GM19452 (cell line): ENCODE data around the gene SPRR2A.
"Not testable (repeated sequence)": the region's sequence is repeated elsewhere in the genome, so short reads cannot be mapped to it uniquely, and the experiment has no call there.

Experiments
- ATAC-seq: cut with Tn5 transposase; IDR thresholded peaks from one replicate; pipeline ENCODE4 v1.9.1; 2021; ENCODE audit not compliant: unreplicated experiment

The SPRR2A gene

DNA sequence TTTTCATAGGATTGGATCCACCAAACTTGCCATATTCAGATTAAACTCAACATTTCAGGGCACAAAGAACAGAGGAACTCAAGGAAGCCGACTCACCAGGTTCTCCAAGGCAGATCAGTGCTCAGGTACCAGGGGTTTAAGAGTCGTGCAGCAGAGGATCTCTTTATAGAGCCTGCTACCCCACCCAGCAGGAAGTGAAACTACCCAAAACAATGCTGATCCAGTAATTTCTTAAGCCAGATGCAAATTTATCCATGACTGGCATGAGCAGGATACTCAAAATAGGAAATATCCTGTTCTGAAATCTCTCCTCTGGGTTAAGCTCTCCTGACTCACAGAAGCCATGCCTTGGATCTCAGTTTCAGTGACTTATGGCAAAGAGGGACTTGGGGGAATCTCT lies at the start of gene SPRR2A:
Gene SPRR2A, minus strand, starts transcription at position 138 of the 400 bp plus-strand sequence. CDS start 777 bp downstream, outside the sequence.
- no peak for ATAC-seq

DNA sequence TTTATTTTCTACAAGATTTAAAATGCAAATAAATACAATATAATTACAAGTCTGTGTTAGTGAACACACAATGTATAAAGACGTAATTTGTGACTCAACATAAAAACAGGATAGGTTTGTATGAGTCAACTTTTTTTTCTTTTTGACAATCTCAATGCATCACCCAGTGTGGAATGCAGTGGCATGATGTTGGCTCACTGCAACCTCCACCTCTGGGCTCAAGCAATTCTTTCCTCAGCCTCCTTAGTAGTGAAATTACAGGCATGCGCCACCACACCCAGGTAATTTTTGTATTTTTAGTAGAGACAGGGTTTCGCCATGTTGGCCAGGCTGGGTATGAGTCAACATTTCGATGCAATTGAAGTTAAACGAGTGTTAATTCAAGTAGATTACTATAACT lies 42.9 kb upstream of the SPRR2A start:
- no peak for ATAC-seq

GRCh38 chr1:153099461-153100045 lies 42.2 kb upstream of the SPRR2A start:
- no peak for ATAC-seq

GRCh38 chr1:153095764-153096163 lies 38.5 kb upstream of the SPRR2A start:
- no peak for ATAC-seq

- ATAC-seq = no peak
Measured at GRCh38 chr1:153094426-153094825, 37.1 kb upstream of the SPRR2A start, which contains the start of gene SPRR2E. Gene SPRR2E (minus strand): TSS chr1:153094526. CDS start chr1:153093751, 775 bp downstream.

GRCh38 chr1:153087652-153088051 lies 30.3 kb upstream of the SPRR2A start:
- no peak for ATAC-seq

DNA sequence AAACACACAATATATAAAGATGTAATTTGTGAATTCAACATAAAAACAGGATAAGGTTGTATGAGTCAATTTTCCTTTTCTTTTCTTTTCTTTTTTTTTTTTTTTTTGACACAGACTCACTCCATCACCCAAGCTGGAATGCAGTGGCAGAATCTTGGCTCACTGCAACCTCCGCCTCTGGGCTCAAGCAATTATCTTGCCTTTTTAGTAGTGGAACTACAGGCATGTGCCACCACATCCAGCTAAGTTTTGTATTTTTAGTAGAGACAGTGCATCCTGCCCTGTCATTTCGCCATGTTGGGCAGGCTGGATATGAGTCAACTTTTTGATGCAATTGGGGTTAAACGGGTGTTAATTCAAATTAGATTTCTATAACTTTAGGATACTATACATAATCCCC lies 24.4 kb upstream of the SPRR2A start:
- ATAC-seq = no peak

DNA sequence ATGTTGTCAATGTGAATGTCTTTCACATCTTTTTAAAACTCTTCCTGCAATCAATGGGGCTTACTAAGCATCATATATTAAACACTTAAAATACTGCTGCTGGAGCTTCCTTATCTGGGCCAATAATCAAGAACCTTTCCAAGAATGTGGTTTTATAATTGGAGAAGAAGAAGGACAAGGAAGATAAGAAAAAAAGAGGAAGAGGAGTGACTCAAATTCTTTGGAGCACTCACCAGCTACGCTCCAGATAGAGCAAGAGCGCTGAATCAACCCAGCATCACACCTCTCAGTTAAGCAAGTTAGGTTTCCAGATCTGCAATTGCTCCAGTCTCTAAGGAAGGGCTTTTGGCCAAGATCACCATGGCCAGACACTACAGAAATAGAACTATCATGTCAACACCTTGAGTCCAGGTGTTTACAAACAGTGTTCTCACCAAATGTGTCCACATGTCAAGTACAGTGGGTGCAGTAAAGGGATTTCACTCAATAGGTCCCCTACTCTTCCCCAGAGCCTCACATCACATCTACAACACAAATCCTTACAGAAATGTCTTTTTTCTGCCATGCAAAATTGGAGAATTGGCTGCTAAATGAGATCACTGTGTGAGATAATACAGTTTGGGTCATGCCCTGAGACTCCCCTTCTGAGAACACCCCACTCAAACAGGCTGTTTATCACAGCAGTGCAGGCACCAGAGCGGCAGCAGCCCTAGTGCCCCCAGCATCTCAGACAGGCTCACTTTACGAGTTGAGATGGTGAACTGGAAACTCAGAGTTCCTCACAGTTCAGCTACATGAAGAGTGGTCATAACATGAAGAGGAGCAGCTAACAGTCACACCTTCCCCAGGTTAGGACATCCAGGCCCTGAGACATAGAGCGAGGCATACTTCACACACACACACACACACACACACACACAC lies 15.8 kb upstream of the SPRR2A start:
- ATAC-seq = no peak

DNA sequence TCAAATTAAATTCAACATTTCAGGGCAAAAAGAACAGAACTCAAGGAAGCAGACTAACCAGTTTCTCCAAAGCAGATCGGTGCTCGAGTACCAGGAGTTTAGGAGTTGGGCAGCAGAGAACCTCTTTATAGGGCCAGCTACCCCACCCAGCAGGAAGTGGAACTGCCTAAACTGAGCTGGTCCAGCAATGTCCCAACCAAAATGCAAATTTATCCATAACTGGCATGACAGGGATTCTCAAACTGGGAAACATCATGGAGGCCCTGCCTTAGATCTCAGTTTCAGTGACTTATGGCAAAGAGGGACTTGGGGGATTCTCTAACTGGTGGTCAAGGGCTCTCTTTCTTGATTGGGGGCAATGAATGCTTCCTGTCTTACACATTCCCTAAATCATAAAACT lies 14.2 kb upstream of the SPRR2A start, which contains the start of gene SPRR2B:
Gene SPRR2B, minus strand, starts transcription at position 101 of the 400 bp plus-strand sequence. CDS start 772 bp downstream, outside the sequence.
- ATAC-seq = no peak

DNA sequence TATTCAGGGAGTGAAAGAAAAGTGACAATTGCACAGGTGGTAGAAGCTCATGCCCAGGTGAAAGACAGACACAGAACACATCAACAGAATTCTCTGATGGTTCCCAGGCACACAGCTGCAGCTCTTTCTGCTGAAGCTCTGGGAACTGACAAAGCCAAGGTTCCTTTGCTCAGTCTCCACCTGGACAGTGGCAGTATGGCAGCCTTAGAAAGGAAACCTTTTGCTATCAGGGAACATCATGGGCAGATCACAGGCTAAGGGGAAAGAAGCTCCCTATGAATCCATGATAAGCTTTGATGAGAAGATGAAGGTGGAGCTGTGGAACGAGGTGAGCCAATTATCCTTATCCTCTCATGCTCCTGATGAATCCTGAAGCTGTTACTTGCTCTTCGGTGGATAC lies 12.9 kb upstream of the SPRR2A start:
- no peak for ATAC-seq

GRCh38 chr1:153058826-153059784 lies 1.8 kb upstream of the SPRR2A start:
- ATAC-seq = no peak

- no peak for ATAC-seq
Measured at GRCh38 chr1:153058154-153058553, 842 bp upstream of the SPRR2A start.

- not testable (repeated sequence) for ATAC-seq
Measured at GRCh38 chr1:153056111-153056510, 1.2 kb downstream of the SPRR2A start.

- ATAC-seq = no peak
Measured at GRCh38 chr1:153049211-153049610, 8.1 kb downstream of the SPRR2A start.

- ATAC-seq = no peak
Measured at GRCh38 chr1:153040950-153041631, 16.2 kb downstream of the SPRR2A start, which contains the start of gene SPRR2D. Gene SPRR2D (minus strand): TSS chr1:153041120. CDS start chr1:153040346, 774 bp downstream.

DNA sequence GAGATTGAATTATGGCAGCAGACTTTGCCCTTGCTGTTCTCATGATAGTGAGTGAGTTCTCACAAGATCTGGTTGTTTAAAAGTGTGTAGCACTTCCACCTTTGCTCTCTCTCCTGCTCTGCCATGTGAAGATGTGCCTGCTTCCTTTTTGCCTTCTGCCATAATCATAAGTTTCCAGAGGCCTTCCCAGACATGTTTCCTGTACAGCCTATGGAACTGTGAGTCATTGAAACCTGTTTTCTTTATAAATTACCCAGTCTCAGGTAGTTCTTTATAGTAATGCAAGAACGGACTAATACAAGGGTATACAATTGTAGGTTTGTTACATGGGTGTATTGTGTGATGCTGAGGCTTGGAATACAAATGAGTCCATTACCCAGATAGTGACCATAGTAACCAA lies 22.1 kb downstream of the SPRR2A start:
- no peak for ATAC-seq

- ATAC-seq = no peak
Measured at GRCh38 chr1:153032677-153033308, 24.5 kb downstream of the SPRR2A start.

DNA sequence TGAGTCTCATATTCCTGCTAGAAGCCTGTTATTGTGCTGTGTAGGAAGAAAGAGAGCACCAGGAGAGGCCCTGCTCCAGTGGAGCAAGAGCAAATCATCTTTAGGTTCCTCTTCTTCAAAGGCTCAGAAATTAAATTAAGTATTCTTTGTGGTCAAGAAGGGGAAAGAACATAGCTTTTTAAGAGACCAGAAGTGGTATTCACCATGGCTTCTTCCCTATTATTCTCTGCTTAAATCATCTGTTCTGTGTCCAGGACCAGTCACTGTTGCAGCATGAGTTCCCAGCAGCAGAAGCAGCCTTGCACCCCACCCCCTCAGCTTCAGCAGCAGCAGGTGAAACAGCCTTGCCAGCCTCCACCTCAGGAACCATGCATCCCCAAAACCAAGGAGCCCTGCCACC lies 25.2 kb downstream of the SPRR2A start:
- ATAC-seq = no peak

GRCh38 chr1:153030895-153031294 lies 26.4 kb downstream of the SPRR2A start, which contains the start of gene SPRR1B:
Gene SPRR1B (plus strand): TSS chr1:153031203. CDS start chr1:153032346, 1,143 bp downstream.
- no peak for ATAC-seq

GRCh38 chr1:153028766-153029165 lies 28.5 kb downstream of the SPRR2A start:
- ATAC-seq = no peak
